HK-2 (cell line): ENCODE data around the gene TMEM181.
"Not testable (repeated sequence)": the region's sequence is repeated elsewhere in the genome, so short reads cannot be mapped to it uniquely, and the experiment has no call there.

Experiments used
- DNase-seq: peaks from one replicate; pipeline ENCODE4 v3.0.0-alpha.2; 2018; ENCODE audit not compliant: unreplicated experiment

Gene TMEM181

DNA sequence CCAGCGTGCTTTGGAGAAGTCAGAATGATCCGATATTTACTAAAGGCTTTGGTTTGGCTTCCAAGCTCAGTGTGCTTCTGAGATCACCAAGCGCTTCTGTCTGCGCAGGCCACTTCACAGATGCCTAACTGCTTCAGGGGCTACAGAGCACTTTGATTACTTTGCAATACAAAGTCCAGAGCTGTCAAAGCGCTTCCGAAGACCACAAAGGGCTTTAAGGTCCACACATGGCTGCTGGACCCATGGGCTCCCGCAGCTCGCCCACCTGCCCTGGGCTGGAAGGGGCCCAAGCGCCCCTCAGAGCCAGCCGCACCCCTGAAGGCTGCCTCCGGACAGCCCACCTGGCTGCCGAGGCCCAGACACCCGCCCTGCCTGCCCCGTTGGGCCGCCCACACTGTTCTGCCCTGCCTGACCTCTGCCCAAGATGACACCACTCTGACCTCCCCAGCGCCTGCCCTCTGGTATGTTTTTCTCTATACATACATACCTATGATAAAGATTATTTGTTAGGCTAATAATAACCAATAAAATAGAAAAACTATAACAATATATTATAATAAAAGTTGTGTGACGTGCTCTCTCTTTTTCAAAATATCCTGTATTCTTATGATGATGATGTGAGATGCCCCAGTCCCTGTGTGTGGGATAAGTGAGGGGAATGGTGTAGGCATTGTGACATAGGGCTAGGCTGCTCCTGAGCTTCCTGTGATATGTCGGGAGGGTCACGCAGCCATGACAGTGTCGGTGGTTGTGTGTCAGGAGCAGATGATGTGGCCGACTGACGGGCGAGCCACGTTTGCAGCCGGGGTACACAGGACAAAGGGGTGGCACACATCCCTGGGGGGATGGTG, 62.0 kb downstream of the TMEM181 start:
- DNase-seq = no peak

DNA sequence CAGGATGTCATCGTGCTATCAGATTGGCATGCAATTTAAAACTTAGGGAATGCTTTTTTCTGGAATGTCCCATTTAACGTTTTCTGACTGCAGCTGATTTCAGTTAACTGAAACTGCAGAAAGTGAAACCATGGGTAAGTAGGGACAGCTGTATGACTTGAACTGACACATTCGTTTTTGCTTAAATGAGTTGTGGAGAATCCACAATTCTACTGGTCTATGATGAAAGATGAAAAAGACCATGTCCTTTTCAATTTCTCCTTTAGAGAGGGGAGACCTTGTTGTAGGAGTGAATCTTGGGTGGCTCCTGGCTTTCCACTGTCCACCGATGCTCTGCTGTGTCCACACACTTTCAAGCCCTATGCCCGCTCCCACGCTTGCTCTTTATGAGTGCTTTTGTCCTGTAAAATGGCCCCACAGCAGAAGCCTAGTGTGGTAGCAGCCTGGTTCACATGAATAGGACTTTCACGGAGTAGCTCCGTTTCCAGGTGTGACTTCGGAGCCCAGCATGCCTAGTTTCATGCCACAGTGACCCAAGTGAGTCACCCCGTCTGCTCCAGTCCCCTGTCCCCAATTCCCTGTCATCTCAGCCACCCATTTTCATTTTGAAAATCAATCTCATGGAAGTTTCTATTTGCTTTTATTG, 62.8 kb downstream of the TMEM181 start:
- no peak for DNase-seq

DNA sequence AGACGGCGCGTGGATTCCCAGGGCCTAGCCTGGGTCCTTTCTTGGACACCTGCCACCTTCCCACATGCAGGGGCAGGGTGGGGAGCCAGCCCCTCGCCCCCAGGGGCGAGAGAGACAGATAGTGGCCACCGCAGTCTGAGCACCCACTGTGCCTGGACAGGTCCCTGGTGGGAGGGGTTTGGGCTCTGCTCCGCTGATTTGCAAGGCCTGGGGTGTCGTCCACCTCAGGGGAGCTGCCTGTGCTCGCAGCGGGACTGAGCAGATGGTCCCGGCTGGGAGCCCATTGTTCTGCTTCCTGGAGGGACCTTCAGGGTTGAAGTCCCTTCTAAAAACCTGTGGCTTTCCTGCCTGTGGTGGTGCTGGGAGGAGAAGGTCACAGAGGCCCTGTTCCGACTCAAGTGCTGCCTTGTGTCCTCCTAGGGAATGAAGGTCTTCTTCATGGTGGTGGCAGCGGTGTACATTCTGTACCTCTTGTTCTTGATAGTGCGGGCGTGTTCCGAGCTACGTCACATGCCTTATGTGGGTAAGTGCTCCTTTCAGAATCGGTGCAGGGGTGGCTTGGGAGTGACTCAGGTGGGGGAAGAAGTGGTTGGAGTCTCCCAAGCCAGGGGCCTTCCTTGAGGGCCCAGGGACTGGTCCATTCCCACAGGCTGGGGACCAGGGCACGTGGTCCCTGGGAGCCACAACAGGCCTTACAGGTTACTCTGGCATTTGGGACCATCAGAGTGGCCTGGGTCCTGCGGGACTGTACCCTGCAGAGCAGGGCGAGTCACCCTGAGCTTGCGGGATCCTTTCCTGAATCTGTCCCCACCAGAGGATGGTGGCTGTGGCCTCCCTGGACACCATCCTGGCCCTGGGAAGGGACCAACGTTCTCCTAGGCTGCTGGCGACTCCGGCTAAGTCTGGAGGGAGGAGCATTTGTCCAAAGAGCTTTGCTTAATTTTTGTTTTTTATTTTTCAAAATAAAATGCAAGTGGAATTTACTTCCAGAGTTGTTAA, 65.1 kb downstream of the TMEM181 start:
- DNase-seq = no peak

DNA sequence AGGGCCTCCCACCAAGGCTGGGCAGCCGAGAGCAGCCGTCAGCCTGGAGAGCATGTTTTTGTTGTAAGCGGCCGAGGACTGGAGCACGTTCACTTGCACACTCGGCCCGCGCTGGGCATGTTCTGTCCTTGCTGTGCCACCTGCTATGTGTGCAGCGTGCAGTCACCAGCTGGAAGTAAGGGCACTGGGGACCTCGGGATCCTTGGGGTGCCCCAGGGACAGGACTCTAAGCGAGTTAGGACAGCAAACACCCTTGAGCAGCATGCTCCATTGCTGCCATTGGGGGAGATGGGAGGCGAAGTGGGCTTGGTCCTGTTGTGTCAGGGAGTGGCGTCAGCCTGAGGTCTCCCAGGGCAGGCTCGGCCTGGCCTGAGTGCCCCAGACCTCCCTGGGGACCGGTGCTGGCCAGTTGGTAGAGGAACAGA, 66.0 kb downstream of the TMEM181 start:
- no peak for DNase-seq

DNA sequence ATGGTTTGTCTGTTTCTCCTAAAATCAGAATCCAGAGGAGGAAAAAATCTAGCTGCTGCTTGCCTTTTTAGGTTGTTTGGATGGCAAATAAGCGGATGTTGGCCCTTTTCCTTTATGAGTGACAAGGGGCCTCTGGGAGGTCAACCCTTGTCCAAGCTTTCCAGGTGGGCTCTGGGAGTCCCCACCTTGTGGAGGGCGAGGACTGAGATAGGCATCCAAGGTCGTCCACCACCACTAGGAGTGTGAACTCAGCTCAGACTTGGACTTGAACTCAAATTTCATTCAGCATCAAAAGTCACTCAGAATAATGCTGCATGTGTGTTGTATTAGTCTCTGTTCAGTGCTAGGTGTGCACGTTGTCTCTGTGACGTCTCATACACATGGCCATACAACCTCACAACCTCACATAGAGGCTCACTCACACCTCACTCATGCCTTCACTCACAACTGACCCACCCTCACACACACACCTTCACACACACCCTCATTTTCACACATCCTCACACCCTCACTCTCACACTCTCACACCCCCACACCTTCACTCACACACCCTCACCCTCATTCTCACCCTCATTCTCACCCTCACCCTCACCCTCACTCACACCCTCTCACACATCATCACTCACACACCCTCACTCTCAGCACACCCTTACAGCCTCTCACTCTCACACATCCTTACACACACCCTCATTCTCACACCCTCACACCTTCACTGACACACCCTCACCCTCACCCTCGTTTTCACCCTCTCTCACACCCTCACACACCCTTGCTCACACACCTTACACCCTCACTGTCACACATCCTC, 66.7 kb downstream of the TMEM181 start:
- DNase-seq = no peak

DNA sequence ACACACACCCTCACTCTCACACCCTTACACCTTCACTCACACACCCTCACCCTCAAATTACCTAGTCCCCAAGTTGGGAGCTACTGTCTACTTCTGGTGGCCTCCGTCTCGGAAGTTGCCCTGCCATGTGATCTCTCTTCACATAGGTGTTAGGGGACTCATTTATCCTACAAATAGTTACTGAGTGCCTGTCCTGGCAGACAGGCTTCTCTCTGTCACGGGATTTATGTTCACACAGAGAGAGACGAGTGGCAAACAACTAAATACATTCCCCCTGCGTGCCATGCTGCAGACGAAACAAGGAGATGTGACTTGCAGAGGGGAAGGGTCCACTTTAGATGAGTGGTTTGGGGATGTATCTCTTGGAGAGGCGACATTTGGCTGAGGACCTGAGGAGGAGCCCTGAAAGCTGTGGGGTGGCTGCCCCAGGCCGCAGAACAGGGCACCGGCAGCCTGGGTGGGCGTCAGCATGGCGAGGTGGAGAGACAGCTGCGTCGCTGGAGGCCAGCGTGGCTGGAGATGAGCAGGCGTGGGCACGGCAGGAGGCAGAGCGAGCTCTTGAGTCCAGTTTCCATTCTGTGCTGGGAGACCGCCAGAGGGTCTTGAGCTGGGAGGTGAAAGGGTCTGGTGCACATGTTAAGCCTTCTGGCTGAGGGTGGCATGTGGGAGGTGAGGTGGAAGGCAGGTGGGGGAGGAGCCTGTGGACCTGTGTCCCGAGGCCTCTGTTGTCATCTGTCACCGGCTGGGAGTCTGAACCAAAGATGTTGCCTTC, 67.5 kb downstream of the TMEM181 start:
- no peak for DNase-seq

DNA sequence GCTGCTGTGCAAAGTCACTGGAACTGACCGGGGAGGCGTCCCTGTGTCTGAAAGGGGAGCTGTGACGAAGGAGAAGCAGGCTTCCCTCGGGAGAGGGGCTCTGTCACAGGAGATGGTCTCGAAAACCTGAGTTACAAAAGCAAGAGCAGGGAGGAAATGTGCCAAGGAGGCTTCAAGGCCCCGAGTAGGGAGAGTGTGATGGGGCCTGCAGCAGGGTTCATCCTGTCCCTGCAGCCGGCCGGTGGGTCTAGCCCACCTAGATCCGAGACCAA, 68.0 kb downstream of the TMEM181 start:
- DNase-seq = no peak

GRCh38 chr6:158628542-158628941, 68.7 kb downstream of the TMEM181 start:
- no peak for DNase-seq

DNA sequence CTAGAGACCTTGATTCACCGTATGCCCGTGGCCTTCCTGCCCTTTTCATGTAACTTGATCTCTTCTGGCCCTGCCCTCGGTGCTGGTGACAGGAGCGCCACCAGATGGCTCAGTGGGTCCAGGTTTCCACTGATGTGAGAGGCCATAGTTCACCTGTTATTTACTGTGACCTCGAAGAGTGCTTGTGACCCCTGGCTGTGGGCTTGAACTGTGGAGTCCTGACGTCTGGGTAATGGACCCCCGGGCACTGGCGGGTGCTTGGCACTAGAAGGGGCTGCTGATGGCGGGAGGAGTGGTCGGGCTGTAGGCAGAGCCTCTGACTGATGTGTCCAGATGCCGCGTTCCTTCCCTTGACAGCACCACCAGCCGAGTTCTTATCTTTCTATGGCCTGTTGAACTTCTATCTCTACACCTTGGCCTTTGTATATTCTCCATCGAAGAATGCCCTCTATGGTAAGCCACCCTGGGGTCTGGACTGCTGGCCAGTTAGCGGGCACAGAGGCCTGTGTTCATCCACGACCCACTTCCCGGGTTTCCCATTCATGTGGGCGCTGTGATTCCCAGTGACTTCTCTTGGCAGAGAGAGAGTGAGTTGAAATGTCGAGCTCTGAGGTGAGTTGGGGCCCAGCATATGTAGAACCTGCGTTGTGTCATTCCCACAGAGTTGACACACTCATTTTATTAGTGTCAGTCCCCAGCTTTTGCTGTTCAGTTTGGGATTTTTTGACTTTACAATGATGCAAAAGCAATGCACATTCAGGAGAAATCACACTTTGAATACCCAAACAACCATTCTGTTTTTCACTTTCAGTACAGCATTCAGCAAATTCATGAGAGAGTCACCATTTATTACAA, 69.7 kb downstream of the TMEM181 start:
- no peak for DNase-seq

DNA sequence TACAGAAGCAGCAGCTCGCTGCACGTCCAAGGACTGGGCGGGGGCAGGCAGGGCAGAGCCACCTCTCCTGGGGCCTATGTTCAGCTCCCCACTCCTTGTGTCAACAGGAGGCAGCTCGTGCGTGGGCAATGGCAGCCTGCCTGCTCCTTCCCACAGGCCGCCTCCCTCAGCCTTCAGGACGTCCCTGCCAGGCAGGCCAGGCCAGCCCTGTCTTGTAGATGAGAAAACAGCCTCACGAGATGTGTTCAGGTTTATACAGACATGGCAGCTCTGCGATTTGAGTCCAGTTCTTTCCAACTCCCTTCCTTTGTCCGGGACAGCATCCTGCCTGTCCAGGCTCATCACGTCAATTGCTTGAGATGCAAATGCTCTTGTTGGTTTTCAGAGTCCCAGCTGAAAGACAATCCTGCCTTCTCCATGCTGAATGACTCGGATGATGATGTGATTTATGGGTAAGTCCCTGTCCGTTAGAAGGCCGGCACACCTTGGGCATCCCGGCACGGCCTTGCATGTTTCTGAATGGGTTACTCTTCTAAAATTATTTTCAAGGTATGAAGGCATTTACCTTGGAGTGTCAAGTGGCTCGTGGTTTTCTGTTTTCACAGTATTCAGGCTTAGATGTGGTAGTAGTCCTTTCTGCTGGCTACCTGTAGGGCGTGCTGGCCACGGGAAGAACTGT, 71.2 kb downstream of the TMEM181 start:
- no peak for DNase-seq

DNA sequence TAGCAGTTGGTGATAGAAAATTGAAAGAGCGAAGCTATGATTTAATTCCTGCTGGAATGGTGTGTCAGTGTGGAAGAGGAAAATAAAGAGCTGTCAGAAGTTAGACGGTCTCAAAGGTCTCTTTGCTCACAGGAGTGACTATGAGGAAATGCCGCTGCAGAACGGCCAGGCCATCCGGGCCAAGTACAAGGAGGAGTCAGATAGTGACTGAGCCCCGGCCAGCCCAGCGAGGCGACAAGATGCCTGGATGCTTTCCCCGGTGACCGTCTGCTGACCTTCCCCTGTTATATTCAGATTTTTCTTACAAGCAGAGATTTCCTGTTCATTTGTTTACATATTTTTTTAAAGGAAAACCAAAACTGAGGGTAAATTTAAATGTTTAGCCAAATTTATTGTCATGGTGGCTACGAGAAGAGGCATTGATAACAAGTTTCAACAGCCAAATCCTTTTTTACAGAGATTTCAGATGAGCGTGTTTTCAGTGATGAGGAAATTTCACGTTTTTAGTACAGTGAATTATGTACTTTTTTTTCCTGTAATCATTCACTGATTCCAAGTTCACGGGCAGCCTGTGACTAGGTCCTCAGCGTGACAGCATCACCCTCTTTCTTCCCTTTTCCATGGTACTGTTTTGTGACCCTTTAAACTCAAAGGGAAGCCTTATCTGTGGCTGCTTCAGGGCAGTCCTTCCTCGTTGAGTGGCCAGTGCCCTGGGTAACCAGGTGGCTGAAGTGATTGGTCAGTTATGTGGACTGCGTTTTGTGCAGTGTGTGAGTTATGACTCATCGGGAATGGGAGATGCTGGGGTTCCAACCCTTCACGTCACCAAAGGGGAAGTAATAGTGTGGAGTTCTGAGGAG, 72.0 kb downstream of the TMEM181 start:
- DNase-seq = peak; percentile 64

GRCh38 chr6:158632538-158633119, 72.7 kb downstream of the TMEM181 start:
- not testable (repeated sequence) for DNase-seq

- DNase-seq = no peak
These were observed 73.2 kb downstream of the TMEM181 start for GRCh38 chr6:158633127-158633526.

DNA sequence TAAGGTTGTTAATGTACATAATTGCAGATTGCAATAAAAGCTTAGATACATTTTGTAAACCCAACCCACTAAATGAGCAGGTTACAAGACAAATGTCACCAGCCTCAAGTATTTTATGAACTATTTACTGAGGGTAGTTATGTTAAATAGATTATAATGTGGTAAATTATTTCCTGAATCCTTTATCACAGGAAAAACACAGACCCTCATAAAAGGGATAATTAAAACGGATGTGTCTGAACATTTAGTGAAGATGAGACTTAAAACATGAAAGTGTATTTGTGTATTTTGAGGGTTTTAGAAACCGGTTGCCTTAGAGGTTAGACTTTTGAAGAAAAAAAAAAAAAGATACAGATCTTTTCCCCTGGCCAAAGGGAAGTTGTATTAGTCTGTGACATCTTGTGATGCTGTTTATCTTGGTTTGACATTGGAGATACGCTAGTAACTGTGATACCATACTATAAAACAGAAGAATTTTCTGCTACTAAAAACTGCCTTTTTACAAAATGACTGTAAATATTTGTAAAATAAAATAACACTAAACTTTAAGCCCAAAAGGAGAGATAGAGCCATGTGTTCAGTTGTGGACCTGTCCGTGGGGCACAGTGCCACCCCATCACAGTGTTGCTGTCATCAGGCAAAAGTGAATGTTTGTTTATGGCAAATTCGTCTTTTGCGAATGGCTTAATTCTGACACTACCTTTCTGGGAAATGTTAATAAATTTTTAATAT, 75.0 kb downstream of the TMEM181 start:
- DNase-seq = no peak

- no peak for DNase-seq
These were observed 75.7 kb downstream of the TMEM181 start for GRCh38 chr6:158635427-158636073.

GRCh38 chr6:158636778-158637177, 76.9 kb downstream of the TMEM181 start:
- no peak for DNase-seq
